ENCODE results near the gene CCDC85C.

CCDC85C gene

DNA sequence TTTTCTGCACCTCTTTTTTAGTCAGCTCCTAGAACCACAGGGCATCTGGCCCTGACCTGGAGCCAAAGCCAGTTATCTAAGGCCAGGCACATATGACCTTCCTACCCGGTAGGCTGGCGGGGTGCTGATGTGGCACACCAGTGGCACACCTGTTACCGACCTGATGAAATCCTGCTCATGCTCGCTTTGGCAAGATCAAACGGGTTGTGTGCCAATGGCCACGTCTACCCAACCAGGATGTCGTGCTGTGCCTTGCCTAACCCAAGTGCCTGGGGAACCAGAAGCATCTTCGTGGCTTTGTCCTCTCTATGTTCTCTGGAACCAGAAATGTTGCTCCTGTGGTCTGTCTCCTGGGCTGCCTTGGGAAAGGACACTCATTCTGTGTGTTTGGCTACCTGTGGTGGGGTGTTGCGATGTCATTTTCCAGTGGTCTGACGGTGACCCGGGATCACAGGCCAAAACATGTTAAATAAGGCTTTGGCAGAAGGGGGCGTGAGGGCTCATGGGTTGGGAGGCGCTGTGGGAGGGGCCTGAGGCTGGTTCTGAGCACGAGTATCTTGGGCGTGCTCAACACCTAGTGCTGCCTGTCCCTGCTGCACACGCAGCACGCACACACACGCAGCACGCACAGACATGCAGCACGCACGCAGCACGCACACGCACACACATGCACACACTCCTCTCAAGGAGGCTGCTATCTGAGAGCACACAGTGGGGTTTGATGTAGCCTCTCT lies 94.9 kb downstream of the CCDC85C start:
- Histone ChIP-seq H3K9me3 (no peaks in the 10 kb centered on the region), H3K4me3 (ENCODE audit: low read depth in 1 of 2, low read length in 1 of 2) (no peak overlapping the region), H3K27ac (no peak overlapping the region), H3K27me3 (no peaks in the 10 kb centered on the region), H3K36me3 (peaks cover 100% of the 10 kb centered on the region), H3K4me1 (ENCODE audit: control insufficient read depth in 1 of 2, insufficient read depth in 1 of 2, low read depth in 1 of 2, low read length in 1 of 2) (no peaks in the 10 kb centered on the region)
- TF ChIP-seq, protein P1, sequence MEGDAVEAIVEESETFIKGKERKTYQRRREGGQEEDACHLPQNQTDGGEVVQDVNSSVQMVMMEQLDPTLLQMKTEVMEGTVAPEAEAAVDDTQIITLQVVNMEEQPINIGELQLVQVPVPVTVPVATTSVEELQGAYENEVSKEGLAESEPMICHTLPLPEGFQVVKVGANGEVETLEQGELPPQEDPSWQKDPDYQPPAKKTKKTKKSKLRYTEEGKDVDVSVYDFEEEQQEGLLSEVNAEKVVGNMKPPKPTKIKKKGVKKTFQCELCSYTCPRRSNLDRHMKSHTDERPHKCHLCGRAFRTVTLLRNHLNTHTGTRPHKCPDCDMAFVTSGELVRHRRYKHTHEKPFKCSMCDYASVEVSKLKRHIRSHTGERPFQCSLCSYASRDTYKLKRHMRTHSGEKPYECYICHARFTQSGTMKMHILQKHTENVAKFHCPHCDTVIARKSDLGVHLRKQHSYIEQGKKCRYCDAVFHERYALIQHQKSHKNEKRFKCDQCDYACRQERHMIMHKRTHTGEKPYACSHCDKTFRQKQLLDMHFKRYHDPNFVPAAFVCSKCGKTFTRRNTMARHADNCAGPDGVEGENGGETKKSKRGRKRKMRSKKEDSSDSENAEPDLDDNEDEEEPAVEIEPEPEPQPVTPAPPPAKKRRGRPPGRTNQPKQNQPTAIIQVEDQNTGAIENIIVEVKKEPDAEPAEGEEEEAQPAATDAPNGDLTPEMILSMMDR (IDR thresholded peaks at IDR 0.05) = no peak

DNA sequence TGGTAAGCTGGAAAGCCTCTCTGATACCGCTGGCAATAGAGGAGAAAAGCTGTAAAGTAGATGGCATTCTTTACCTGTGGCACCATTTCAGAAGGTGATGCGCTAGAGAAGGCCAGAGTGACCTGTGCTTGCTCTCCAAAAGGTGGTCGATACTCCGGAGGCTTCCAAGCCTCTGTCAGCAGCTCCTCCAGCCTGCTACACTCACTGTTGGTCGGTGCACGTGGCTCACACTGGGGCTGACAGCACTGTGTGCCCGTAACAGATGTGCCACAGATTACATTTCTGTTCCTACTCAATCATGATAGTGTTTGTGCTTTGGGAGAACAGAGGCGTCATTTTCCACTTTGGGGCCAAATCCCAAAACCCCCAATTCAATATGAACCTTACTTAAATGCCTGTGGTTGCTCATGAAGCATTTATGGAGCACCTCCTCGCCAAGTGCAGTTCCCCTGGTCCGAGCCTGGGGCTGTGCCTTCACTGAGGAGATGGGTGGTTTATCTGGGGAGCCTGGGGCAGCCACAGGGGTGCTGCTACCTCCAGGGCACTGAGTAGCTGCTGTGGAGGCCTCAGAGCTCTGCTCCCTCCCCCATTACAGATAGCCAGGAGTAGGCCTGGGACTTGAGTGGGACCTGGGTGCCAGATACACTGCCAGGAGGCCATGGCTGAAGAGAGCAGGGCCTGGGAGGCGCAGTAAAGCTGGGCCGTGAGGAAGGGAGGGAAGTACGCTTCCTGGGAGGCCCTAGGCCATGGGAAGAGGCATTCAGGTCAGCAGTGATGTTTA lies 96.0 kb downstream of the CCDC85C start:
- no peaks in the 10 kb centered on the region for H3K9me3 ChIP-seq
- no peak overlapping the region for H3K27ac ChIP-seq
- H3K27me3 ChIP-seq = no peaks in the 10 kb centered on the region
- H3K36me3 ChIP-seq = peaks cover 100% of the 10 kb centered on the region
- no peak overlapping the region for H3K4me3 ChIP-seq (ENCODE audit: low read depth in 1 of 2, low read length in 1 of 2)
- H3K4me1 ChIP-seq (ENCODE audit: control insufficient read depth in 1 of 2, insufficient read depth in 1 of 2, low read depth in 1 of 2, low read length in 1 of 2) = no peaks in the 10 kb centered on the region
- TF ChIP-seq, protein P1 (IDR thresholded peaks at IDR 0.05) = no peak

DNA sequence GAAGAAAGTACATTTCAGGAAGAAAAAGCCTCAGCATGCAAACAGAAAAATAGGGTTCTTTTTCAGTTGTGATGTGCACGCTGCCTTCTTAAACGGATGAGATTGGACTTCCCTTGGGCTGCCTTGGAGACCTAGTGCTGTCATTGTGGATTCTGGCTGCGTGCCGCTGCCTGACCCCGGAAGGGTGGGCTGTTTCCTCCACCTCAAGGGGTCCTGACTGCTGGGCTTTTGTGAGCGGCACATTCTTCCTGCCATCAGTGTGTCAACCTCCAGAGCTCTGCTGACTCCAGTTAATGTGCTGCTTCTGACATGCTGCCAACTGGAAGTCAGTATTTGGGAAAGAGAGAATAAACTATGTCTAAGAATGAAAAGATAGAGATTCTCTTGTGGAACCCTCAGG lies 97.7 kb downstream of the CCDC85C start:
- H3K4me3 ChIP-seq (ENCODE audit: low read depth in 1 of 2, low read length in 1 of 2) = no peak overlapping the region
- TF ChIP-seq, protein P1 (IDR thresholded peaks at IDR 0.05) = no peak
- no peak overlapping the region for H3K27ac ChIP-seq
- no peaks in the 10 kb centered on the region for H3K9me3 ChIP-seq
- H3K4me1 ChIP-seq (ENCODE audit: control insufficient read depth in 1 of 2, insufficient read depth in 1 of 2, low read depth in 1 of 2, low read length in 1 of 2) = no peaks in the 10 kb centered on the region
- H3K27me3 ChIP-seq = no peaks in the 10 kb centered on the region
- H3K36me3 ChIP-seq = peaks cover 100% of the 10 kb centered on the region

DNA sequence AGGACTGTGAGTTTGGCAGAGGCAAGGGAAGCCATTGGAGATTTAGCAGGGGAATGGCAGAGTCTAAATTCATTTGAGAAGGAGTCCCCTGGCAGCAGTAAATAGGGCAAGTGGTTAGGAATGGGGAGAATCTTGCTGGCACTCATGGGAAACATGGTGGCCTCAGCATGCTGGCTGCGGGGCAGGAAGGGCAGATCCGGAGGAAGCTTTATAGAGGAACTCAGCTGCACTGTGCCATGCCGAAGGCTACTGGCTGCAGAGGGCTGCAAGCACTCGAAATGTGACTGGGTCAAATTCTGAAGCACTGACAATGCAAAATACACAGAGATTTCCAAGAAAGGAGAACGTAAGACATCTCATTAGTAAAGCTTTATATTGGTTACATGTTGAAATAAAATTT lies 98.9 kb downstream of the CCDC85C start:
- no peak overlapping the region for H3K27ac ChIP-seq
- peaks cover 100% of the 10 kb centered on the region for H3K36me3 ChIP-seq
- TF ChIP-seq, protein P1 (IDR thresholded peaks at IDR 0.05) = no peak

DNA sequence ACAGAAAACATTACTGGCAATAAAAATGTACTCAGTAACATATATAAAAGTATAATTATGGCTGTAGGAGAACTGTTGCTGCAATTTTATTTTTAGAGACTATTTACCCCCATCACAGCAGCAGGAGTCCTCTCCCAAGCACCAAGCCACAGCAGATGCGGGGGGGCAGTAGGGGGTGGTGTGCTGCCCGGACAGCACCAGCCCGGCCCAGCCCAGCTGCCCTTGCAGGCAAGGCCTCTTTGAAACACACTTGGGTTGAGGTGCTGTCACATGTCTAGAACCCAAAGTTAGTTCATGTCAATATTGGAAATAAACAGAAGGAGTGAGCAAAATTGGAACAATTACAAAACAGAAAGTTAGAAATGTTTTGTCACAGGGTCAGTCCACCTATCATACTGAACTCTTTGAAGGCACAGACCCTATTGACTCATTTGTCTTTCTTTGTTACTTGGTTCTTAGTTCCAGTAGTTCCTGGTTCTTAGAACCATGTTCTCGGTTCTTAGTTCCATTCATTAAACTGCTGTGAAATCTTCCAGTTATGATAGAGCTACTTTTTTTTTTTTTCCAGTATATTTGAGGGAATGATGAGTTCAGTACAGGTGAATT lies 100.1 kb downstream of the CCDC85C start:
- H3K9me3 ChIP-seq = no peaks in the 10 kb centered on the region
- H3K4me3 ChIP-seq (ENCODE audit: low read depth in 1 of 2, low read length in 1 of 2) = no peak overlapping the region
- no peak overlapping the region for H3K27ac ChIP-seq
- no peaks in the 10 kb centered on the region for H3K27me3 ChIP-seq
- H3K36me3 ChIP-seq = peaks cover 98% of the 10 kb centered on the region
- TF ChIP-seq, protein P1 (IDR thresholded peaks at IDR 0.05) = no peak
- no peaks in the 10 kb centered on the region for H3K4me1 ChIP-seq (ENCODE audit: control insufficient read depth in 1 of 2, insufficient read depth in 1 of 2, low read depth in 1 of 2, low read length in 1 of 2)

More for the DNA sequence above, 98.9 kb downstream of the CCDC85C start:
- H3K4me1 ChIP-seq (ENCODE audit: control insufficient read depth in 1 of 2, insufficient read depth in 1 of 2, low read depth in 1 of 2, low read length in 1 of 2) = no peaks in the 10 kb centered on the region
- no peak overlapping the region for H3K4me3 ChIP-seq (ENCODE audit: low read depth in 1 of 2, low read length in 1 of 2)
- H3K9me3 ChIP-seq = no peaks in the 10 kb centered on the region
- no peaks in the 10 kb centered on the region for H3K27me3 ChIP-seq

Data from neutrophil (primary cell).